AG04449 (cell line): Measurements from ENCODE around the gene MAP2K4.

Experiments used
- CTCF ChIA-PET: fragments of 350-600 bp; formaldehyde crosslinking; extraction: SDS; loops from one replicate; lab custom pipeline; 2021; ENCODE audit warnings: antibody characterized with exemption; lab: Yijun Ruan, JAX
- POLR2A ChIA-PET: fragments of 400-600, 350-600 bp; formaldehyde crosslinking; extraction: SDS; loops from one replicate; lab custom pipeline; 2020; ENCODE audit warnings: antibody characterized with exemption, inconsistent platforms; lab: Yijun Ruan, JAX
- DNase-seq: peaks from one replicate; pipeline ENCODE4 v3.0.0-alpha.2; 2010; ENCODE audit warnings: low read depth, low spot score
- H3K4me3 ChIP-seq: 2 replicates; pipeline ENCODE4 v1.5.1; 2011; ENCODE audit warnings: low read depth, mild to moderate bottlenecking, control low read depth, low read length
- CTCF ChIP-seq: IDR thresholded peaks from one replicate; pipeline ENCODE4 v1.5.1; 2011; ENCODE audit warnings: mild to moderate bottlenecking, moderate library complexity, low read length, control low read depth, inconsistent platforms; ENCODE audit not compliant: insufficient read depth; ENCODE audit errors: missing control alignments

The MAP2K4 gene

DNA sequence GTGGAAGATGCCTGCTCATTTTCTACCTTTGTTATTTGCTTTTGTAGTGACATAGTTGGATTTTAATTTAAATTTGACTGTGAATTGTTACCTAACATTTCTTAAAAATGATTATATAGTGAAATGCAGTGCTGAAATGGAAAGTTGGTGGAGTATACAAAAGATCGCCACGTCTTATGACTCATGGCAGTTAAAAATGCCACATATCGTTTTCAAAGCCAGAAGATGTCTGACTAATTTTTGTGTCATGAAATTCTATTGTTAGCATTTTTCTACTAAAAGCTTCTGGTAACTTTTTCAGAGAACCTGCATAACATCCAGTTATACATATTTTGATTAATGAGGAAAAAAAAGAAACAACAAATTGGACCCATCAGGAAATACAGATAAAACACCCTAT is 20.6 kb downstream of the MAP2K4 start:
- CTCF ChIA-PET = interaction anchor here (1.0 kb wide), 1 partner anchor 36 kb away, joined by 3 read pairs; no protein-coding TSS in a partner anchor
- DNase-seq = peak; percentile 21
- no peak for TF ChIP-seq CTCF
- POLR2A ChIA-PET = interaction anchor here (0.6 kb wide), 1 partner anchor 21 kb away, joined by 3 read pairs; the partner anchor contains the start of gene MAP2K4
- H3K4me3 ChIP-seq = no peak overlapping the region

- TF ChIP-seq CTCF = no peak
- ChIA-PET CTCF (no interaction called here), POLR2A (no interaction called here)
- no peak for DNase-seq
- H3K4me3 ChIP-seq = no peak overlapping the region
Observed at GRCh38 chr17:12043702-12044101, 23.0 kb downstream of the MAP2K4 start.

- no peak overlapping the region for H3K4me3 ChIP-seq
- TF ChIP-seq CTCF = no peak
- ChIA-PET POLR2A (no interaction called here), CTCF (interaction anchor here (1.1 to 1.7 kb wide), 3 partner anchors 9 to 23 kb away, joined by 3 to 4 read pairs (median 4); no protein-coding TSS in a partner anchor)
- no peak for DNase-seq
Observed at GRCh38 chr17:12046786-12047185, 26.1 kb downstream of the MAP2K4 start.

DNA sequence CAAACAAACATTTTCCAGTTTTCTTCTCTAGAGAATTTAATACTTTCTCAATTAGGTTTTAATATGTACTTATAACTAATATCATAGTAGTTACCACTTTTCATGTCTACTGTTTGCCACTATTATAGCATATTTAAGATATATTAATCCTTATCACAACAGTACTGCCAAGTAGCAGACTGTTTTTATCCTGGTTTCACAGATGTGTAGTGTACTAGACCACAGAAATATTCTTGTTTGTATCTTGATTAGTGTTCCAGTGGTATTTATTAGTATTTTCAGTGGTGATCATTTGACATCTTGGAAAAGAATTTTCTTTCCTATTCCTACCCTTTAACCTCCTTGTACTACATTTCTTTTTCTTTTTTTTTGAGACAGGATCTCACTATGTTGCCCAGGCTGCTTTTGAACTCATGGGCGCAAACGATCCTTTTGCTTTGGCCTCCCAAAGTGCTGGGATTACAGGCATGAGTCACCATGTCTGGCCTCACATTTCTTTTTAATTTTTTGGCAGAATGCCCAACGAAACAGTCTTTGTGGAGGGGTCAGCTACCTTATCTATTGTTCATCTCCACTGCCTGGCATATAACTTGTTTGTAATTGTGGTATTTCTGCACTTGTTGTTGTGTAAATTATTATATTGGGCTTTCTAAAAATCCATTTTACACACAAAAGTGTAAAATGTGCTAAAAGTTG is 27.2 kb downstream of the MAP2K4 start:
- DNase-seq = no peak
- CTCF ChIA-PET = interaction anchor here (0.9 to 1.7 kb wide), 2 partner anchors 8 to 15 kb away, joined by 3 to 4 read pairs; no protein-coding TSS in a partner anchor
- TF ChIP-seq CTCF = no peak
- no peak overlapping the region for H3K4me3 ChIP-seq
- POLR2A ChIA-PET = no interaction called here

DNA sequence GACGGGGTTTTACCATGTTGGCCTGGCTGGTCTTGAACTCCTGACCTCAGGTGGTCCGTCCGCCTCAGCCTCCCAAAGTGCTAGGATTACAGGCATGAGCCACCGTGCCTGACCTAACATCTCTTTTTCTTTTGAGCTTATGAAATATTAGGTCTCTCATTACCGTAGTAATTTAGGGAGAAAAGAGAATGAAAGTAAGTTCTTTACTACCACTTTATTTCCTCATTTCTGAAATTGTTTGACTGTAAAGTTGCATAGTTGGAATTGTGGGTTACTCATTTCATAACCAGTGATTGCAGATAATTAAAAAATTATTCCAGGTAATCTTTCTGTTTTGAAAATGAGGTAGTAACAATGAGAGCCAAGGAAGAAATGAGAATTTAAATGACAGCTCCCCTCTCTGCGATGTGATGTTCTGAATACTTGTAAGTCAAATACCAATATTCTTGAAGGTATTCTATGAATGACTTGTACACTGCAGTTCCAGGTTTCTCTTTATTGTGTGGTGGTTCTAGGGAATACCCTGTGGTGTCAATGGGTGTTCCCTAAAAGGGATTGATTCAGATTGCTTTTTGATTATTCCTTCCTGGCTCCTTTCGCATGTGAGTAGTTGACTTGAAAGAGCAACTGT is 28.3 kb downstream of the MAP2K4 start:
- POLR2A ChIA-PET = no interaction called here
- no peak overlapping the region for H3K4me3 ChIP-seq
- no peak for DNase-seq
- no peak for TF ChIP-seq CTCF
- CTCF ChIA-PET = interaction anchor here (0.9 kb wide), 1 partner anchor 13 kb away, joined by 3 read pairs; no protein-coding TSS in a partner anchor

GRCh38 chr17:12050646-12051225 is 30.1 kb downstream of the MAP2K4 start:
- no peak for TF ChIP-seq CTCF
- no peak for DNase-seq
- POLR2A ChIA-PET = no interaction called here
- no peak overlapping the region for H3K4me3 ChIP-seq
- CTCF ChIA-PET = no interaction called here
